Measurements from ENCODE around the gene ARHGAP15. TPM values are rescaled to one million over a fixed set of nuclear protein-coding genes. Genes with fewer than 3 reads are reported as not detected.

ARHGAP15 gene
- total RNA-seq (2022; extraction: Qiagen RNA extraction; ENCODE audit: low read depth): not detected in 5 replicates

GRCh38 chr2:143128681-143129580 is at the start of gene ARHGAP15:
Gene ARHGAP15 (plus strand): TSS chr2:143129419.

Data from A549 treated with ZK216348 at 1 μM for 4 hours (cell line).